ENCODE results near the gene AFG3L2. TPM values are rescaled to one million over a fixed set of nuclear protein-coding genes. Genes with fewer than 3 reads are reported as not detected.

The AFG3L2 gene
- total and polyA plus RNA-seq, 2 of the 8 experiments (the other 6 are each of a cell fraction or from before 2014, with no cell fraction given): 29.7 to 84.8 TPM

DNA sequence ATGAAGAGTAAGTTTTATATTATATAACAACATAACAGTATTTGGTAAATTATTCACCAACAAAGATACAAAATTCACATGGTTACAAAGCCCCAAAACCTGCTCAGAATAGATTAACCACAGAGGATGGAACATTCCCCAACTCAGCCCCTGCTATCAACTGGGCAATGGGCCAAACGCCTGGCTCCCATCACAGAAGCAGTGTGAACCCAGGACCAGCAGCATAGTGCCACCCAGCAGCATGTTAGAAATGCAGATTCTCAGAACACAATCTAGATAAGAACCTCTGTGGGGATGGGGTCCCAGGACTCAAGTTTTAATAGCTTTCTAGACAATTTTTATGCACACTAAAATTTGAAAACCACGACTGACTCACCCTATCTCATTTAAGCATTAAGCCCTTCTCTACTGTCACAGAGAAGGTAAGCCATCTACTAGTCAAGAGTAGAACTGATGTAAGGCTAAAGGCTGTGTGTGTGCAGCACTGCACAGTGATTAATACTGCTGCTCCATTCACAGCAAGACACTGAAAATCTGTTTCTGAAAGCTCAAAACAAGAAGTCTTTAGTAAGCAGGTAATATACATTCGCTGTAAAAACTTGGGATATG, 15.2 kb downstream of the AFG3L2 start:
- DNase-seq (ENCODE audit: low read depth in 1 of 2, low spot score in 2 of 2) (no peak), FAIRE-seq (no peak)
- no peak overlapping the region for H2BK15ac ChIP-seq (ENCODE audit: low read length)
- no peak overlapping the region for H3K9ac ChIP-seq (replicated peaks in 1 of 4; ENCODE audit: extremely low read depth in 1 of 4, low read depth in 3 of 4, low read length in 3 of 4)
- no peak overlapping the region for H4K5ac ChIP-seq (ENCODE audit: insufficient read length, low read depth, low read length)
- ChIA-PET POLR2A (ENCODE audit: partially characterized antibody) (interaction anchor here (1.3 to 1.7 kb wide), 3 partner anchors 15 to 70 kb away, joined by 3 read pairs; partner anchors contain the start of gene AFG3L2), CTCF (ENCODE audit: partially characterized antibody) (no interaction called here)
- H4K91ac ChIP-seq (replicated peaks; ENCODE audit: insufficient read length, low read length): no peak overlapping the region
- H3K9me3 ChIP-seq (ENCODE audit: insufficient read depth in 2 of 2, low read depth in 1 of 2, low read length in 1 of 2): no peaks in the 10 kb centered on the region
- H3K14ac ChIP-seq (ENCODE audit: insufficient read length): no peak overlapping the region
- H3K4me2 ChIP-seq (ENCODE audit: insufficient read depth in 1 of 2, low read depth in 2 of 2, low read length in 2 of 2): no peak overlapping the region
- no peak overlapping the region for H3K18ac ChIP-seq (ENCODE audit: extremely low read depth, low read length)
- H2BK5ac ChIP-seq (ENCODE audit: low read depth, low read length): no peak overlapping the region
- H2BK120ac ChIP-seq (replicated peaks; ENCODE audit: low read depth, low read length): no peak overlapping the region
- no peak overlapping the region for H3K23ac ChIP-seq (ENCODE audit: insufficient read length)
- WGBS, 2 experiments (ENCODE audit: extremely low coverage in 1 of 2, insufficient coverage in 1 of 2, insufficient read length in 1 of 2, insufficient replicate concordance in 2 of 2, low coverage in 1 of 2, low lambda C conversion rate in 2 of 2, missing lambda C conversion rate in 1 of 2): 87% methylated on average over 3 of the region's 3 CpGs; no CpG with 5 or more reads in 1 of the 2 experiments
- H4K20me1 ChIP-seq (replicated peaks in 1 of 2; ENCODE audit: control insufficient read depth in 1 of 2, insufficient read depth in 2 of 2, low read length in 2 of 2): peaks cover 2 to 10% of the 10 kb centered on the region in 2 experiments
- H3K36me3 ChIP-seq (ENCODE audit: control insufficient read depth in 2 of 4, insufficient read depth in 4 of 4, low read length in 3 of 4): peaks cover 12 to 77% (median 31%) of the 10 kb centered on the region in 4 experiments
- H3K27ac ChIP-seq (ENCODE audit: low read depth, low read length): no peak overlapping the region
- H3K4me3 ChIP-seq (ENCODE audit: extremely low read depth in 1 of 4, insufficient read depth in 2 of 4, low read depth in 3 of 4, low read length in 4 of 4): no peak overlapping the region
- H2AFZ ChIP-seq (ENCODE audit: low read length): no peak overlapping the region
- H3K4me1 ChIP-seq (replicated peaks in 1 of 4; ENCODE audit: control insufficient read depth in 3 of 4, insufficient read depth in 4 of 4, low read length in 3 of 4): no peaks in the 10 kb centered on the region
- H3K23me2 ChIP-seq (ENCODE audit: low read depth, low read length): no peaks in the 10 kb centered on the region
- no peak overlapping the region for H3K56ac ChIP-seq (replicated peaks; ENCODE audit: insufficient read length, low read depth, low read length)
- no peak overlapping the region for H2BK12ac ChIP-seq (ENCODE audit: low read depth, low read length)
- no peak overlapping the region for H2BK20ac ChIP-seq (ENCODE audit: low read length)
- H4K8ac ChIP-seq (ENCODE audit: extremely low read depth, insufficient read depth, low read length): no peak overlapping the region
- H3K79me2 ChIP-seq (ENCODE audit: control insufficient read depth in 1 of 2, insufficient read depth in 2 of 2, low read length in 2 of 2): peaks cover 0 to 17% of the 10 kb centered on the region in 2 experiments; a peak in 2 of 4 replicates
- peaks cover 5% of the 10 kb centered on the region for H3K79me1 ChIP-seq (ENCODE audit: low read depth, low read length)
- H3K4ac ChIP-seq (replicated peaks; ENCODE audit: insufficient read length, low read depth, low read length): no peak overlapping the region
- no peak overlapping the region for H2AK5ac ChIP-seq (ENCODE audit: low read depth, low read length)
- no peaks in the 10 kb centered on the region for H3K27me3 ChIP-seq (replicated peaks in 1 of 4; ENCODE audit: control insufficient read depth in 3 of 4, extremely low read depth in 1 of 4, insufficient read depth in 3 of 4, low read length in 3 of 4)
- no peak for TF ChIP-seq EGR1 (IDR thresholded peaks at IDR 0.05; ENCODE audit: borderline replicate concordance, low read depth, low read length)
- no peak for TF ChIP-seq KDM5A (IDR thresholded peaks at IDR 0.05; ENCODE audit: low read length)
- no peak for TF ChIP-seq SIRT6 (IDR thresholded peaks at IDR 0.05; ENCODE audit: low read length)
- TF ChIP-seq NRF1 (IDR thresholded peaks at IDR 0.05; ENCODE audit: low read depth, low read length): no peak
- no peak for TF ChIP-seq POLR2A (IDR thresholded peaks at IDR 0.05; ENCODE audit: control extremely low read depth in 1 of 2, low read depth in 2 of 2, low read length in 2 of 2)
- no peak for TF ChIP-seq TBP (IDR thresholded peaks at IDR 0.05; ENCODE audit: low read depth, low read length)
- TF ChIP-seq KDM1A (IDR thresholded peaks at IDR 0.05; ENCODE audit: borderline replicate concordance, low read length): no peak
- TF ChIP-seq SP4 (IDR thresholded peaks at IDR 0.05; ENCODE audit: low read length): no peak
- TF ChIP-seq CTBP2 (IDR thresholded peaks at IDR 0.05; ENCODE audit: borderline replicate concordance, insufficient read depth, insufficient read length, low read length): no peak
- TF ChIP-seq SIX5 (IDR thresholded peaks at IDR 0.05; ENCODE audit: low read depth, low read length): no peak
- no peak for TF ChIP-seq NANOG (IDR thresholded peaks at IDR 0.05; ENCODE audit: insufficient read depth, low read depth, low read length, poor library complexity, severe bottlenecking)
- no peak for TF ChIP-seq JUN (IDR thresholded peaks at IDR 0.05; ENCODE audit: low read depth, low read length)
- no peak for TF ChIP-seq POLR2AphosphoS5 (IDR thresholded peaks at IDR 0.05; ENCODE audit: low read depth, low read length)
- no peak for TF ChIP-seq TCF12 (IDR thresholded peaks at IDR 0.05; ENCODE audit: low read depth, low read length)
- TF ChIP-seq RBBP5 (IDR thresholded peaks at IDR 0.05; ENCODE audit: borderline replicate concordance, low read depth, low read length): no peak

All from H1 (cell line).